Measurements from ENCODE around the gene IL17C.
A peak's percentile ranks its signal among the peaks of the same experiment; 100 is the strongest.

Gene IL17C

GRCh38 chr16:88646345-88647034 lies 8.1 kb downstream of the IL17C start:
- H3K27ac ChIP-seq: no peak overlapping the region
- TF ChIP-seq CTCF (IDR thresholded peaks at IDR 0.05): no peak
- DNase-seq (ENCODE audit: low spot score): no peak
- no peak overlapping the region for H3K4me3 ChIP-seq

GRCh38 chr16:88647178-88648070 lies 9.1 kb downstream of the IL17C start:
- Histone ChIP-seq H3K27ac (no peak overlapping the region), H3K4me3 (no peak overlapping the region)
- no peak for TF ChIP-seq CTCF (IDR thresholded peaks at IDR 0.05)
- DNase-seq (ENCODE audit: low spot score): no peak

- H3K27ac ChIP-seq: peak overlapping the region in 1 of 2 donors; percentile 89
- peak overlapping the region; percentile 99 for H3K4me3 ChIP-seq
- DNase-seq (ENCODE audit: low spot score): no peak
- TF ChIP-seq CTCF (IDR thresholded peaks at IDR 0.05): no peak
These were observed 11.0 kb downstream of the IL17C start for GRCh38 chr16:88649195-88649923.

GRCh38 chr16:88649924-88650748 lies 11.8 kb downstream of the IL17C start:
- TF ChIP-seq CTCF (IDR thresholded peaks at IDR 0.05): no peak
- DNase-seq (ENCODE audit: low spot score): no peak
- Histone ChIP-seq H3K4me3 (peak overlapping the region; percentile 99), H3K27ac (peak overlapping the region in 1 of 2 donors; percentile 89)

- peak within 1 kb of the TSS; percentile 99 for H3K4me3 ChIP-seq
- peak within 1 kb of the TSS in 1 of 2 donors; percentile 89 for H3K27ac ChIP-seq
- TF ChIP-seq CTCF (IDR thresholded peaks at IDR 0.05): no peak
- DNase-seq (ENCODE audit: low spot score): no peak
These were observed 12.4 kb downstream of the IL17C start, which contains the start of gene CYBA for GRCh38 chr16:88650749-88651275. CYBA (minus strand) TSS chr16:88651053; CDS start chr16:88651013, 40 bp downstream.

All from coronary artery (tissue), 2 donors.